ENCODE data around the gene TMEM114. TPM values are rescaled to one million over a fixed set of nuclear protein-coding genes. Genes with fewer than 3 reads are reported as not detected.

The TMEM114 gene
- total RNA-seq, 2 donors from 2014 or later, result not detected

- Histone ChIP-seq H3K27ac (no peak overlapping the region), H3K4me1 (no peaks in the 10 kb centered on the region), H3K4me3 (no peak overlapping the region), H3K27me3 (no peaks in the 10 kb centered on the region), H3K36me3 (no peaks in the 10 kb centered on the region), H3K9me3 (no peaks in the 10 kb centered on the region)
- DNase-seq (ENCODE audit: low spot score), result no peak
- no peak for TF ChIP-seq CTCF (IDR thresholded peaks at IDR 0.05)
These were observed 10.8 kb downstream of the TMEM114 start for GRCh38 chr16:8579559-8579958.

- no peaks in the 10 kb centered on the region for H3K27me3 ChIP-seq
- no peaks in the 10 kb centered on the region for H3K36me3 ChIP-seq
- H3K4me3 ChIP-seq, result no peak overlapping the region
- no peaks in the 10 kb centered on the region for H3K4me1 ChIP-seq
- no peaks in the 10 kb centered on the region for H3K9me3 ChIP-seq
- H3K27ac ChIP-seq, result no peak overlapping the region
- TF ChIP-seq CTCF (IDR thresholded peaks at IDR 0.05), result no peak
- no peak for DNase-seq (ENCODE audit: low spot score)
These were observed 12.5 kb downstream of the TMEM114 start for GRCh38 chr16:8577678-8578304.

- no peaks in the 10 kb centered on the region for H3K9me3 ChIP-seq
- H3K4me3 ChIP-seq, result no peak overlapping the region
- H3K36me3 ChIP-seq, result no peaks in the 10 kb centered on the region
- no peak overlapping the region for H3K27ac ChIP-seq
- H3K27me3 ChIP-seq, result no peaks in the 10 kb centered on the region
- no peaks in the 10 kb centered on the region for H3K4me1 ChIP-seq
- TF ChIP-seq CTCF (IDR thresholded peaks at IDR 0.05), result no peak
- DNase-seq (ENCODE audit: low spot score), result no peak
These were observed 13.9 kb downstream of the TMEM114 start for GRCh38 chr16:8576141-8577004.

GRCh38 chr16:8575399-8575798, 14.9 kb downstream of the TMEM114 start:
- Histone ChIP-seq H3K4me1 (no peaks in the 10 kb centered on the region), H3K4me3 (no peak overlapping the region), H3K36me3 (no peaks in the 10 kb centered on the region), H3K27me3 (no peaks in the 10 kb centered on the region), H3K27ac (no peak overlapping the region), H3K9me3 (no peaks in the 10 kb centered on the region)
- TF ChIP-seq CTCF (IDR thresholded peaks at IDR 0.05), result no peak
- DNase-seq (ENCODE audit: low spot score), result no peak

GRCh38 chr16:8572919-8573724, 17.2 kb downstream of the TMEM114 start:
- no peak for DNase-seq (ENCODE audit: low spot score)
- peak in 1 of 2 donors; percentile 54 for TF ChIP-seq CTCF (IDR thresholded peaks at IDR 0.05)
- peaks cover 0 to 6% of the 10 kb centered on the region in 2 donors for H3K4me1 ChIP-seq
- H3K36me3 ChIP-seq, result no peaks in the 10 kb centered on the region
- peaks cover 0 to 6% of the 10 kb centered on the region in 2 donors for H3K27me3 ChIP-seq
- no peaks in the 10 kb centered on the region for H3K9me3 ChIP-seq
- no peak overlapping the region for H3K27ac ChIP-seq
- no peak overlapping the region for H3K4me3 ChIP-seq
